ENCODE measurements around the gene HAVCR2. TPM values are rescaled to one million over a fixed set of nuclear protein-coding genes. Genes with fewer than 3 reads are reported as not detected.
A peak's percentile ranks its signal among the peaks of the same experiment; 100 is the strongest.

HAVCR2 gene
- total and polyA plus RNA-seq, 2 donors from 2014 or later: 14.6 to 17.5 TPM

DNA sequence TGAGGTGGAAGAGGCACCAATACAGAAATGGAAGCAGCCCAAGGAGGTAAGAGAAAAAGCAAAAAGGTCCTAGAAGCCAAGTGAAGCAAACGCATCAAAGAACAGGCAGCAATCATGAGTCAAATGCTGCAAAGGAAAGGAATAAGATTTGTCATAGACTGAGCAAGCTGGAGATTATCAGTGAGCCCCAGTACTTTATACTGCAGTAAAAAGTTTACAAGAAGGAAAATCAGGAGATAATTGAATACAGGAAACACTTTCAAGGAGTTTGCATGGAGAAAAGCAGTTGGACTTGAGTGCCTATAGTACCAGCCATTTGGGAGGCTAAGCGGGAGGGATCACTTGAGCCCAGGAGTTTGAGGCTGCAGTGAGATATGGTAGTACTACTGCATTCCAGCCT is 42.8 kb downstream of the HAVCR2 start:
- FAIRE-seq: no peak

GRCh38 chr5:157063776-157064430 is 44.9 kb downstream of the HAVCR2 start:
- H3K4me3 ChIP-seq (ENCODE audit: low read length in 3 of 3): no peak overlapping the region
- intact Hi-C loops (cut with DNase I): no loop called here
- H3K9ac ChIP-seq (ENCODE audit: low read length in 3 of 3): no peak overlapping the region
- H3K36me3 ChIP-seq (ENCODE audit: control insufficient read depth in 2 of 3, insufficient read depth in 3 of 3, low read length in 3 of 3): no peaks in the 10 kb centered on the region
- H3K9me3 ChIP-seq (ENCODE audit: control insufficient read depth in 2 of 3, insufficient read depth in 1 of 3, low read length in 3 of 3): no peaks in the 10 kb centered on the region
- H3K27me3 ChIP-seq (ENCODE audit: control insufficient read depth, insufficient read depth, low read length): no peaks in the 10 kb centered on the region
- TF ChIP-seq, protein P1, sequence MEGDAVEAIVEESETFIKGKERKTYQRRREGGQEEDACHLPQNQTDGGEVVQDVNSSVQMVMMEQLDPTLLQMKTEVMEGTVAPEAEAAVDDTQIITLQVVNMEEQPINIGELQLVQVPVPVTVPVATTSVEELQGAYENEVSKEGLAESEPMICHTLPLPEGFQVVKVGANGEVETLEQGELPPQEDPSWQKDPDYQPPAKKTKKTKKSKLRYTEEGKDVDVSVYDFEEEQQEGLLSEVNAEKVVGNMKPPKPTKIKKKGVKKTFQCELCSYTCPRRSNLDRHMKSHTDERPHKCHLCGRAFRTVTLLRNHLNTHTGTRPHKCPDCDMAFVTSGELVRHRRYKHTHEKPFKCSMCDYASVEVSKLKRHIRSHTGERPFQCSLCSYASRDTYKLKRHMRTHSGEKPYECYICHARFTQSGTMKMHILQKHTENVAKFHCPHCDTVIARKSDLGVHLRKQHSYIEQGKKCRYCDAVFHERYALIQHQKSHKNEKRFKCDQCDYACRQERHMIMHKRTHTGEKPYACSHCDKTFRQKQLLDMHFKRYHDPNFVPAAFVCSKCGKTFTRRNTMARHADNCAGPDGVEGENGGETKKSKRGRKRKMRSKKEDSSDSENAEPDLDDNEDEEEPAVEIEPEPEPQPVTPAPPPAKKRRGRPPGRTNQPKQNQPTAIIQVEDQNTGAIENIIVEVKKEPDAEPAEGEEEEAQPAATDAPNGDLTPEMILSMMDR (IDR thresholded peaks at IDR 0.05; ENCODE audit: borderline replicate concordance, extremely low read depth, insufficient read depth): no peak
- peaks cover 0 to 3% (median 0%) of the 10 kb centered on the region in 3 donors for H3K4me1 ChIP-seq (ENCODE audit: control insufficient read depth in 2 of 3, insufficient read depth in 2 of 3, low read depth in 1 of 3, low read length in 3 of 3)
- FAIRE-seq (no peak), DNase-seq (no peak)
- peak overlapping the region in 1 of 2 donors; percentile 12 for H3K27ac ChIP-seq (ENCODE audit: low read depth in 2 of 2, low read length in 2 of 2)

More for the DNA sequence above, 42.8 kb downstream of the HAVCR2 start:
- Histone ChIP-seq H3K4me3 (ENCODE audit: low read length in 3 of 3) (no peak overlapping the region), H3K9ac (ENCODE audit: low read length in 3 of 3) (no peak overlapping the region), H3K9me3 (ENCODE audit: control insufficient read depth in 2 of 3, insufficient read depth in 1 of 3, low read length in 3 of 3) (no peaks in the 10 kb centered on the region), H3K27ac (ENCODE audit: low read depth in 2 of 2, low read length in 2 of 2) (no peak overlapping the region), H3K27me3 (ENCODE audit: control insufficient read depth, insufficient read depth, low read length) (no peaks in the 10 kb centered on the region), H3K4me1 (ENCODE audit: control insufficient read depth in 2 of 3, insufficient read depth in 2 of 3, low read depth in 1 of 3, low read length in 3 of 3) (no peaks in the 10 kb centered on the region), H3K36me3 (ENCODE audit: control insufficient read depth in 2 of 3, insufficient read depth in 3 of 3, low read length in 3 of 3) (no peaks in the 10 kb centered on the region)
- intact Hi-C loops (cut with DNase I): no loop called here
- no peak for DNase-seq
- TF ChIP-seq, protein P1 (IDR thresholded peaks at IDR 0.05; ENCODE audit: borderline replicate concordance, extremely low read depth, insufficient read depth): no peak

DNA sequence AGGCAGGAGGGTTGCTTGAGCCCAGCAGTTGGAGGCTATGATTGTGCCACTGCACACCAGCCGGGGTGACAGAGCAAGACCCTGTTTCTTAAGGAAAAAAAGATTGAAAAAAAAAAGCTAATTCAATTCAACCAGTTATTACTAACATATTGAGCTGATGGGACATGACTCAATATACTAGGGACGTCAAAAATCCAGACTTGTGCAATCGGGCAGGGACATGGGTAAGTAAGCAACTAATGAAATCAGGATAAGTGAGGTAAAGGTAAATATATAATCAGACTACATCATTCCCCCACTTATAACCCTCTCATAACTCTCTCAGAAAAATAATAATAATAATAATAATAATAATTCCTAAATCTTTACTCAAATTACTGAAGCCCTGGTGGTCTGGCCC is 49.0 kb downstream of the HAVCR2 start:
- DNase-seq (no peak), FAIRE-seq (no peak)
- Histone ChIP-seq H3K4me1 (ENCODE audit: control insufficient read depth in 2 of 3, insufficient read depth in 2 of 3, low read depth in 1 of 3, low read length in 3 of 3) (peaks cover 0 to 11% (median 5%) of the 10 kb centered on the region in 3 donors), H3K36me3 (ENCODE audit: control insufficient read depth in 2 of 3, insufficient read depth in 3 of 3, low read length in 3 of 3) (no peaks in the 10 kb centered on the region), H3K27ac (ENCODE audit: low read depth in 2 of 2, low read length in 2 of 2) (no peak overlapping the region), H3K4me3 (ENCODE audit: low read length in 3 of 3) (no peak overlapping the region), H3K9ac (ENCODE audit: low read length in 3 of 3) (no peak overlapping the region), H3K27me3 (ENCODE audit: control insufficient read depth, insufficient read depth, low read length) (no peaks in the 10 kb centered on the region), H3K9me3 (ENCODE audit: control insufficient read depth in 2 of 3, insufficient read depth in 1 of 3, low read length in 3 of 3) (no peaks in the 10 kb centered on the region)
- intact Hi-C loops (cut with DNase I): no loop called here
- TF ChIP-seq, protein P1 (IDR thresholded peaks at IDR 0.05; ENCODE audit: borderline replicate concordance, extremely low read depth, insufficient read depth): no peak

Measured in kidney (tissue), 14 donors.